Activated B cell treated with CpG ODN at 0.5 μM for 24 hours (primary cell): ENCODE data around the gene AMPD1. TPM values are rescaled to one million over a fixed set of nuclear protein-coding genes. Genes with fewer than 3 reads are reported as not detected.

Experiments
- ATAC-seq: fragments of 200-7000 bp; cut with Tn5 transposase; one replicate; pipeline ENCODE4 v1.10.0; 2021; ENCODE audit warnings: low read depth, mild to moderate bottlenecking, moderate library complexity
- CTCF ChIA-PET: fragments of 350-600 bp; sonication (Branson Sonifier 250); formaldehyde crosslinking; loops from one replicate; lab custom pipeline; 2021; ENCODE audit warnings: antibody characterized with exemption; lab: Charles Lee
- POLR2A ChIA-PET: fragments of 350-600 bp; sonication (Branson Sonifier 250); formaldehyde crosslinking; loops from one replicate; lab custom pipeline; 2021; ENCODE audit warnings: antibody characterized with exemption; lab: Charles Lee
- DNase-seq: peaks from one replicate; pipeline ENCODE4 v3.0.0; 2022
- H3K27ac Mint-ChIP-seq: one replicate; pipeline ENCODE4 v1.8.0; 2020; ENCODE audit warnings: mixed read lengths
- H3K27me3 Mint-ChIP-seq: one replicate; pipeline ENCODE4 v1.8.0; 2021; ENCODE audit warnings: mixed read lengths
- H3K36me3 Mint-ChIP-seq: one replicate; pipeline ENCODE4 v1.8.0; 2021; ENCODE audit warnings: low read depth, mixed read lengths
- H3K4me1 Mint-ChIP-seq: one replicate; pipeline ENCODE4 v1.8.0; 2021; ENCODE audit warnings: mixed read lengths
- H3K4me3 Mint-ChIP-seq: one replicate; pipeline ENCODE4 v1.8.0; 2020; ENCODE audit warnings: mild to moderate bottlenecking, mixed read lengths
- H3K9me3 Mint-ChIP-seq: one replicate; pipeline ENCODE4 v1.8.0; 2020; ENCODE audit warnings: mixed read lengths
- intact Hi-C: fragments of 100-400 bp; cut with micrococcal nuclease; formaldehyde crosslinking; loops from one replicate; pipeline ENCODE4 v1.15.1; 2024
- total RNA-seq: library from RNA; stranded (reverse); gene quantifications from 2 replicates; pipeline ENCODE4 v1.2.3, GENCODE V29; 2022
- TF ChIP-seq, protein P1 (sequence below): fragments of 200-600 bp; IDR thresholded peaks from one replicate; pipeline ENCODE4 v1.8.0; 2022; ENCODE audit warnings: antibody characterized with exemption, mild to moderate bottlenecking

AMPD1 gene
- total RNA-seq, 1 donor from 2014 or later, result not detected

DNA sequence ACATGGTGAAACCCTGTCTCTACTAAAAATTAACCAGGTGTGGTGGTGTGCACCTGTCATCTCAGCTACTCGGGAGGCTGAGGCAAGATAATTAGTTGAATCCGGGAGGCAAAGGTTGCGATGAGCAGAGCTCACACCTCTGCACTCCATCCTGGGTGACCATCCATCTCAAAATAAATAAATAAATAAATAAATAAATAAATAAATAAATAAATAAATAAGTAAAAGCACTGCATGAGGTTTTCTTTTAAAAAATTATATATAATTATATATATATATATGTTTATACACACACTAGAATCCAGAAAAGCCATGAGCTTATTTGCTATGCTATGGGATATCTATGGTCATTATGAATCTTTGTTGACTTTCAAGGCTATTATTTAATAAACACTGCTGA is 2.4 kb downstream of the AMPD1 start:
- Mint-ChIP-seq H3K27ac (no peak overlapping the region), H3K4me1 (no peaks in the 10 kb centered on the region), H3K27me3 (peaks cover 12% of the 10 kb centered on the region), H3K36me3 (no peaks in the 10 kb centered on the region), H3K4me3 (no peak overlapping the region), H3K9me3 (no peaks in the 10 kb centered on the region)
- ChIA-PET CTCF (no interaction called here), POLR2A (no interaction called here)
- ATAC-seq (no peak), DNase-seq (no peak)
- intact Hi-C loops, result no loop called here
- TF ChIP-seq, protein P1, sequence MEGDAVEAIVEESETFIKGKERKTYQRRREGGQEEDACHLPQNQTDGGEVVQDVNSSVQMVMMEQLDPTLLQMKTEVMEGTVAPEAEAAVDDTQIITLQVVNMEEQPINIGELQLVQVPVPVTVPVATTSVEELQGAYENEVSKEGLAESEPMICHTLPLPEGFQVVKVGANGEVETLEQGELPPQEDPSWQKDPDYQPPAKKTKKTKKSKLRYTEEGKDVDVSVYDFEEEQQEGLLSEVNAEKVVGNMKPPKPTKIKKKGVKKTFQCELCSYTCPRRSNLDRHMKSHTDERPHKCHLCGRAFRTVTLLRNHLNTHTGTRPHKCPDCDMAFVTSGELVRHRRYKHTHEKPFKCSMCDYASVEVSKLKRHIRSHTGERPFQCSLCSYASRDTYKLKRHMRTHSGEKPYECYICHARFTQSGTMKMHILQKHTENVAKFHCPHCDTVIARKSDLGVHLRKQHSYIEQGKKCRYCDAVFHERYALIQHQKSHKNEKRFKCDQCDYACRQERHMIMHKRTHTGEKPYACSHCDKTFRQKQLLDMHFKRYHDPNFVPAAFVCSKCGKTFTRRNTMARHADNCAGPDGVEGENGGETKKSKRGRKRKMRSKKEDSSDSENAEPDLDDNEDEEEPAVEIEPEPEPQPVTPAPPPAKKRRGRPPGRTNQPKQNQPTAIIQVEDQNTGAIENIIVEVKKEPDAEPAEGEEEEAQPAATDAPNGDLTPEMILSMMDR, result no peak

DNA sequence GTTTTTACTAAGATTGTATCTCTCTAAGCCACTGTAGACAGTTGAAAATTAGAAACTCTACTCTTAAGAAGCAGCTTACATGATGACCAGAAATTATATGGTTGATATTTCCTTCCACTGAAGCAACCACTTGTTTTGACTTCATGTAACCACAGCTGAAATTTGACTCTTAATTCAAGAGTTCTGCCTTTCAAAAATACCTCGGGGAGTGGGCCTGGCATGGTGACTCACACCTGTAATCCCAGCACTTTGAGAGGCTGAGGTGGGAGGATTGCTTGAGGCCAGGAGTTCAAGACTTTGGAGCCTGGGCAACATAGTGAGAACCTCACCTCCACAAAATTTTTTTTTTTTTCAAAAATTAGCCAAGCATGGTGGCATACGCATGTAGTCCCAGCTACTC is 4.3 kb downstream of the AMPD1 start:
- CTCF ChIA-PET, result no interaction called here
- Mint-ChIP-seq H3K4me3 (no peak overlapping the region), H3K9me3 (no peaks in the 10 kb centered on the region), H3K27ac (no peak overlapping the region), H3K36me3 (no peaks in the 10 kb centered on the region), H3K4me1 (no peaks in the 10 kb centered on the region), H3K27me3 (peaks cover 19% of the 10 kb centered on the region)
- intact Hi-C loops, result no loop called here
- no peak for DNase-seq
- POLR2A ChIA-PET, result no interaction called here
- ATAC-seq, result no peak
- TF ChIP-seq, protein P1, result no peak

DNA sequence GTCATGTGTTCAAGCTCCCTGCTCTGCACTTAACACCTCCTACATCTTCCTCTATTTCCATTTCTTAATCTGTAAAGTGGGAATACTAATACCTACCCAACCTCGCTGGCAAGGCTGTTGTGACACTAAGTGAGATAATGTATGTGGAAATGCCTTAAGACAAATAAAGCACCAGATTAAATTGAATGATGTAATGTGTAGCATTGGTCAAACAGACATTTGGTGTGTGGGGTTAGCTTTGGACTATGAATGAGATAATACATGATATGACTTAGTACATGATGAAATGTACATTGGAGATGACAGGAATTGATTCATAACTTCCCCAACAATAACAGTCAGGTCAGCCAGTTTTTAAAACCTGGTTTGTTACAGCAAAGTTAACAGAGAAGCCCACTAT is 5.2 kb downstream of the AMPD1 start:
- DNase-seq (no peak), ATAC-seq (no peak)
- Mint-ChIP-seq H3K4me1 (no peaks in the 10 kb centered on the region), H3K27ac (no peak overlapping the region), H3K9me3 (no peaks in the 10 kb centered on the region), H3K36me3 (no peaks in the 10 kb centered on the region), H3K27me3 (peaks cover 22% of the 10 kb centered on the region), H3K4me3 (no peak overlapping the region)
- intact Hi-C loops, result no loop called here
- ChIA-PET CTCF (no interaction called here), POLR2A (no interaction called here)
- TF ChIP-seq, protein P1, result no peak

DNA sequence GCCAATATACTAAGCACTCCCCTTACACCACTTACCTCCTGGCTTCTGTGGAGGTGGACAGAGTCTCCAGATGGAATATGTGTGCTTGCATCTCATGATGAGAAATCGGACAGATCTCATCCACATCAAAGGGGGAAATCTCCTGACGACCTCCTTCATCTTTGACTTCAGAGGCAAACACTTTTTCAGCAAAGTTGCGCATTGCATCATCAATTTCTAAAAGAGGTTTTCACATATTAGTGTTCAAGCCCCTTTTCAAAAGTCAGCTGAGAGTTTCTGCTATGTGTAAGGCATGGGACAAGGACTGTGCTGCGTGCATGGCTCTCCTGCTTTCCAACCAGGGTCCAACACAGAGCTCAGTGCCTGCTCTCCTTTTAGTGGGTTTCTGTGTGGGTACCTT is 6.8 kb downstream of the AMPD1 start:
- H3K4me3 Mint-ChIP-seq, result no peak overlapping the region
- H3K9me3 Mint-ChIP-seq, result no peaks in the 10 kb centered on the region
- DNase-seq, result no peak
- H3K27me3 Mint-ChIP-seq, result peaks cover 23% of the 10 kb centered on the region
- no peak for ATAC-seq
- H3K4me1 Mint-ChIP-seq, result no peaks in the 10 kb centered on the region
- H3K27ac Mint-ChIP-seq, result no peak overlapping the region
- TF ChIP-seq, protein P1, result no peak
- ChIA-PET POLR2A (no interaction called here), CTCF (no interaction called here)
- intact Hi-C loops, result no loop called here
- no peaks in the 10 kb centered on the region for H3K36me3 Mint-ChIP-seq

DNA sequence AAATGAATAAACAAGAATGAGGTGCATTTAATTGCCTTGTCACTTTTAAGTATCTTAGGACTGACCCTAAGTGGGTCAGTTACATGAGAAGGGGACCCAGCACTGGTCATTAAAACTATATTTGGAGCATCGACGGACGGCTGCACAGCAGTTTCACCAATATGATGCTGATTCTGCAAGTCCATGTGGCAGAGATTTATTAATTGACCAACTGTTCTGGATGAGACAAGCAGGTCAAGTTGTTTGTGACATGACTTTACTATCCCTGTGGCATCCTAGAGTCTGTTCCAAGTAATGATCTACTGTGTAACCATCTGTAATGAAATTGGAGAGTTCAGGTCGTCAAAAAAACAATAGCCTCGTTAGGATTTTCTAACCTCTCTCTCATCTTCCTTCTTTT is 9.5 kb downstream of the AMPD1 start:
- no peak for ATAC-seq
- ChIA-PET CTCF (no interaction called here), POLR2A (no interaction called here)
- H3K27ac Mint-ChIP-seq, result no peak overlapping the region
- TF ChIP-seq, protein P1, result no peak
- H3K9me3 Mint-ChIP-seq, result no peaks in the 10 kb centered on the region
- no peaks in the 10 kb centered on the region for H3K4me1 Mint-ChIP-seq
- H3K4me3 Mint-ChIP-seq, result no peak overlapping the region
- intact Hi-C loops, result no loop called here
- H3K27me3 Mint-ChIP-seq, result peaks cover 26% of the 10 kb centered on the region
- H3K36me3 Mint-ChIP-seq, result no peaks in the 10 kb centered on the region
- no peak for DNase-seq
